IMR-90 (cell line): Measurements from ENCODE around the gene CYBRD1. TPM values are rescaled to one million over a fixed set of nuclear protein-coding genes. Genes with fewer than 3 reads are reported as not detected.

ENCODE experiments used
- ATAC-seq: fragments of 200-7000 bp; cut with Tn5 transposase; 2 replicates; pipeline ENCODE4 v1.9.1; 2020; ENCODE audit warnings: low read depth, mild to moderate bottlenecking, moderate library complexity
- BruUV-seq: library from RNA; stranded (reverse); fragments of 400-500 nt; replicated peaks from 2 replicates; lab custom pipeline; 2021; lab: Mats Ljungman, UMichigan
- CTCF ChIA-PET: fragments of 300-600 bp; formaldehyde crosslinking; extraction: SDS; loops from one replicate; lab custom pipeline; 2021; ENCODE audit warnings: antibody characterized with exemption; lab: Yijun Ruan, JAX
- POLR2A ChIA-PET: fragments of 300-600 bp; sonication (Branson Sonifier 250); formaldehyde crosslinking; loops from one replicate; lab custom pipeline; 2022; ENCODE audit warnings: antibody characterized with exemption; ENCODE audit not compliant: unreplicated experiment; lab: Charles Lee
- DNase-seq: peaks from one replicate; pipeline ENCODE4 v3.0.0; 2013
- H2AFZ ChIP-seq: replicated peaks from 2 replicates; pipeline ENCODE3; 2013; ENCODE audit warnings: low read length, mild to moderate bottlenecking; ENCODE audit not compliant: poor library complexity
- H2AK5ac ChIP-seq: 2 replicates; pipeline ENCODE4 v1.6.1; 2013; ENCODE audit warnings: low read depth, low read length, inconsistent platforms
- H2AK9ac ChIP-seq: replicated peaks from 2 replicates; pipeline ENCODE3; 2013; ENCODE audit warnings: mild to moderate bottlenecking, low read depth, low read length, moderate library complexity; ENCODE audit not compliant: poor library complexity
- H2BK120ac ChIP-seq: 2 replicates; pipeline ENCODE4 v1.6.1; 2013; ENCODE audit warnings: low read depth, low read length, inconsistent platforms
- H2BK15ac ChIP-seq: 3 replicates; pipeline ENCODE4 v1.6.1; 2013; ENCODE audit warnings: low read depth, low read length, inconsistent platforms
- H2BK20ac ChIP-seq: 2 replicates; pipeline ENCODE4 v1.6.1; 2013; ENCODE audit warnings: low read depth, mild to moderate bottlenecking, inconsistent platforms, low read length, moderate library complexity
- H2BK5ac ChIP-seq: 2 replicates; pipeline ENCODE4 v1.6.1; 2013; ENCODE audit warnings: mild to moderate bottlenecking, low read depth, low read length, inconsistent platforms; ENCODE audit not compliant: poor library complexity, severe bottlenecking
- H3K14ac ChIP-seq: replicated peaks from 2 replicates; pipeline ENCODE4 v1.6.1; 2013; ENCODE audit warnings: low read depth, low read length, inconsistent platforms
- H3K18ac ChIP-seq: 2 replicates; pipeline ENCODE4 v1.6.1; 2013; ENCODE audit warnings: low read depth, low read length, control low read depth
- H3K23ac ChIP-seq: 2 replicates; pipeline ENCODE4 v1.6.1; 2013; ENCODE audit warnings: low read depth, low read length, inconsistent platforms
- H3K27ac ChIP-seq: 2 replicates; pipeline ENCODE4 v1.5.1; 2013; ENCODE audit warnings: mild to moderate bottlenecking, control low read depth, low read length; ENCODE audit not compliant: insufficient read depth
- H3K27me3 ChIP-seq: 2 replicates; pipeline ENCODE4 v1.6.1; 2013; ENCODE audit warnings: low read length; ENCODE audit not compliant: control insufficient read depth, insufficient read depth
- H3K36me3 ChIP-seq: 2 replicates; pipeline ENCODE4 v1.6.1; 2013; ENCODE audit warnings: low read length, mixed read lengths; ENCODE audit not compliant: control insufficient read depth, insufficient read depth
- H3K4ac ChIP-seq: 2 replicates; pipeline ENCODE4 v1.6.1; 2013; ENCODE audit warnings: low read depth, low read length, inconsistent platforms
- H3K4me1 ChIP-seq: 2 replicates; pipeline ENCODE4 v1.6.1; 2013; ENCODE audit warnings: low read length, mixed read lengths; ENCODE audit not compliant: control insufficient read depth, insufficient read depth
- H3K4me2 ChIP-seq: 2 replicates; pipeline ENCODE4 v1.6.1; 2013; ENCODE audit warnings: low read depth, mild to moderate bottlenecking, control low read depth, low read length, moderate library complexity
- H3K4me3 ChIP-seq: 2 replicates; pipeline ENCODE4 v1.5.1; 2013; ENCODE audit warnings: low read depth, mild to moderate bottlenecking, control low read depth, low read length, moderate library complexity; ENCODE audit not compliant: insufficient read depth
- H3K56ac ChIP-seq: 2 replicates; pipeline ENCODE4 v1.6.1; 2013; ENCODE audit warnings: low read length, inconsistent platforms; ENCODE audit not compliant: insufficient read depth; ENCODE audit errors: extremely low read depth
- H3K79me1 ChIP-seq, 2 experiments: 2 replicates each; pipeline ENCODE4 v1.6.1; 2013; ENCODE audit warnings: low read length in 2 of 2, inconsistent platforms in 1 of 2, low read depth in 1 of 2
- H3K9ac ChIP-seq: 2 replicates; pipeline ENCODE4 v1.6.1; 2013; ENCODE audit warnings: low read depth, low read length, control low read depth
- H3K9me1 ChIP-seq: 2 replicates; pipeline ENCODE4 v1.6.1; 2013; ENCODE audit warnings: low read length, inconsistent platforms; ENCODE audit not compliant: insufficient read depth
- H3K9me3 ChIP-seq: 2 replicates; pipeline ENCODE4 v1.6.1; 2013; ENCODE audit warnings: low read length; ENCODE audit not compliant: control insufficient read depth, insufficient read depth
- H4K20me1 ChIP-seq: 2 replicates; pipeline ENCODE4 v1.6.1; 2013; ENCODE audit warnings: low read length, inconsistent platforms; ENCODE audit not compliant: insufficient read depth
- H4K5ac ChIP-seq: 2 replicates; pipeline ENCODE4 v1.6.1; 2013; ENCODE audit warnings: mild to moderate bottlenecking, low read depth, low read length, control low read depth
- H4K8ac ChIP-seq, 2 experiments: 2 replicates each; pipeline ENCODE4 v1.6.1; 2013; ENCODE audit warnings: low read depth in 2 of 2, low read length in 2 of 2, control low read depth in 1 of 2, inconsistent platforms in 1 of 2
- H4K91ac ChIP-seq: 2 replicates; pipeline ENCODE4 v1.6.1; 2013; ENCODE audit warnings: low read depth, low read length, inconsistent platforms; ENCODE audit not compliant: insufficient read depth
- CHD1 ChIP-seq: IDR thresholded peaks from 2 replicates; pipeline ENCODE4 v1.6.1; 2012; ENCODE audit warnings: low read depth, low read length, improper control_type of control experiment
- FOS ChIP-seq: fragments of 150-350 bp; IDR thresholded peaks from 2 replicates; pipeline ENCODE4 v1.6.1; 2016; ENCODE audit warnings: low read depth, low read length
- MAFK ChIP-seq: IDR thresholded peaks from 2 replicates; pipeline ENCODE4 v1.6.1; 2012; ENCODE audit warnings: low read depth, low read length, improper control_type of control experiment
- MAZ ChIP-seq: IDR thresholded peaks from 2 replicates; pipeline ENCODE4 v1.6.1; 2012; ENCODE audit warnings: low read depth, mild to moderate bottlenecking, low read length, improper control_type of control experiment, moderate library complexity, borderline replicate concordance
- MXI1 ChIP-seq: IDR thresholded peaks from 2 replicates; pipeline ENCODE4 v1.6.1; 2012; ENCODE audit warnings: low read depth, mild to moderate bottlenecking, low read length, moderate library complexity, borderline replicate concordance
- NFE2L2 ChIP-seq: fragments of 150-350 bp; IDR thresholded peaks from 2 replicates; pipeline ENCODE4 v1.6.1; 2016; ENCODE audit warnings: low read depth, mild to moderate bottlenecking, low read length
- RFX5 ChIP-seq: IDR thresholded peaks from 2 replicates; pipeline ENCODE4 v1.8.0; 2012; ENCODE audit warnings: low read depth, mild to moderate bottlenecking, low read length, moderate library complexity
- USF2 ChIP-seq: fragments of 150-350 bp; IDR thresholded peaks from 2 replicates; pipeline ENCODE4 v1.6.1; 2017; ENCODE audit warnings: mild to moderate bottlenecking, antibody characterized with exemption, low read length, low read depth
- WGBS, 2 experiments: methylation state at CpG; one replicate each; pipeline versions ENCODE4 v1.1.5 to v1.1.7; 2013; ENCODE audit warnings: missing lambda C conversion rate in 2 of 2; ENCODE audit not compliant: insufficient read length in 1 of 2; ENCODE audit errors: extremely low coverage in 2 of 2; 5-methylcytosine and 5-hydroxymethylcytosine counted together
- dilution Hi-C: fragments of 300-500 bp; cut with HindIII; formaldehyde crosslinking; loops from one replicate; pipeline ENCODE4 v1.14.3; 2018; ENCODE audit warnings: low sequenced_read_pairs; ENCODE audit not compliant: unreplicated experiment
- in situ Hi-C: fragments of 300-500 bp; cut with MboI; formaldehyde crosslinking; loops from 3 replicates; pipeline ENCODE4 v1.14.3; 2019; ENCODE audit warnings: low sequenced_read_pairs, inconsistent platforms, mixed read lengths
- intact Hi-C: fragments of 100-400 bp; cut with micrococcal nuclease; formaldehyde crosslinking; loops from 2 replicates; pipeline ENCODE4 v1.10.0; 2022
- polyA plus RNA-seq, 3 experiments: library from polyadenylated mRNA; depleted of rRNA; stranded (reverse); fragments of >200 nt; gene quantifications; 2 replicates each; pipeline ENCODE4 v1.2.3, GENCODE V29; 2012; ENCODE audit warnings: low replicate concordance in 1 of 3
- total RNA-seq: library from RNA; depleted of rRNA; stranded (reverse); fragments of >200 nt; gene quantifications from 2 replicates; pipeline ENCODE4 v1.2.3, GENCODE V29; 2012

Gene CYBRD1
- total and polyA plus RNA-seq, 2 of the 4 experiments (the other 2 are of a cell fraction), result 53.2 to 103 TPM

- Histone ChIP-seq H3K9ac (no peak overlapping the region), H4K8ac (no peak overlapping the region), H3K23ac (no peak overlapping the region), H3K9me1 (0 out of 2 replicates have a peak, but pooled peaks cover 3% of the 10 kb centered on the region), H3K36me3 (peaks cover 3% of the 10 kb centered on the region), H3K56ac (no peak overlapping the region), H4K91ac (no peak overlapping the region), H3K4me3 (no peak overlapping the region), H2BK5ac (no peak overlapping the region), H4K20me1 (no peaks in the 10 kb centered on the region), H3K4me1 (no peaks in the 10 kb centered on the region), H2AK9ac (no peak overlapping the region), H3K79me1 (no peaks in the 10 kb centered on the region; a peak in 1 of 4 replicates), H3K27me3 (no peaks in the 10 kb centered on the region), H3K14ac (no peak overlapping the region), H2BK120ac (no peak overlapping the region), H2BK20ac (no peak overlapping the region), H4K5ac (no peak overlapping the region), H3K4me2 (no peak overlapping the region), H3K27ac (no peak overlapping the region), H3K9me3 (no peaks in the 10 kb centered on the region), H3K4ac (no peak overlapping the region), H3K18ac (no peak overlapping the region), H2AK5ac (no peak overlapping the region), H2AFZ (no peak overlapping the region), H2BK15ac (no peak overlapping the region)
- TF ChIP-seq CHD1 (no peak), MAZ (no peak), MAFK (no peak), RFX5 (no peak), NFE2L2 (no peak), USF2 (no peak), FOS (no peak), MXI1 (no peak)
- in situ Hi-C loops, result no loop called here
- ChIA-PET CTCF (interaction anchor here (0.7 kb wide), 1 partner anchor 823 kb away, joined by 3 read pairs; no protein-coding TSS in a partner anchor), POLR2A (no interaction called here)
- intact Hi-C loops, result no loop called here
- DNase-seq, result no peak
- ATAC-seq, result no peak
- dilution Hi-C loops, result no loop called here
- no TSS peak for BruUV-seq
- no CpG with 5 or more reads among the region's 1 CpG for WGBS, 2 experiments
Measured at GRCh38 chr2:171475979-171476378, 46.3 kb upstream of the CYBRD1 start.
